Ureter (tissue), 1 donor: Measurements from ENCODE around the gene LRRC17. TPM values are rescaled to one million over a fixed set of nuclear protein-coding genes. Genes with fewer than 3 reads are reported as not detected.

Source experiments
- DNase-seq: peaks from one replicate; pipeline ENCODE4 v3.0.0-alpha.2; 2020; ENCODE audit warnings: low spot score
- total RNA-seq: library from RNA; stranded (reverse); gene quantifications from one replicate; pipeline ENCODE4 v1.2.4, GENCODE V29; 2023
- donor health status: DM: yes; HTN: yes; CAD: no.

The LRRC17 gene
- total RNA-seq, 1 donor from 2014 or later: 5.2 TPM

DNA sequence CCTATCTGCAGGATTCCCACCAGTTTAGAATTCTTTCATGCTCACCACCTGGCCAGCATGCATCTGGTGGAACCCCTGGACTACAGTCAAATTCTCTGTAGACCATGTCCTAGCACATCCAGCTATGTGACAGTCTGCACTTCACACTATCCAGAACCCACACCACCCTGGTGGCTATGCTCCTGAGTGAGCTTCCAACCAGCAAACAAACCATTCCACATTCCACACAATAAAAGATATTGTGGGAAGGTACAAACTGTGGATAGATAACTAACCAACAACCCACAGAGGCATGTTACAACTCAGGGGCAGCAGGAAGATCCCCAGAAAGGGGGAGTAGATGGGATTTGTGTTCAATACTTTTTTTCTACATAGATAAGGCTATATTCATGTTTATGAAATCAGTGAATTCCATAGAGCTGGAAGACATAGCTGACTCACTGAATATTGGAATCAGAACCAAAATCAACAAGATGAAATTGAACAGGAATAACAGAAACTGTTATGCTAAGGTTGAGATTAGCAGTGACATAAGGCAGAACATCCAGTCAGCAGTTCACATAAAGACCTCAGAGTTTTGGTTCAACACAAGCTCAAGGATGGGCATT, 72.5 kb downstream of the LRRC17 start:
- no peak for DNase-seq

DNA sequence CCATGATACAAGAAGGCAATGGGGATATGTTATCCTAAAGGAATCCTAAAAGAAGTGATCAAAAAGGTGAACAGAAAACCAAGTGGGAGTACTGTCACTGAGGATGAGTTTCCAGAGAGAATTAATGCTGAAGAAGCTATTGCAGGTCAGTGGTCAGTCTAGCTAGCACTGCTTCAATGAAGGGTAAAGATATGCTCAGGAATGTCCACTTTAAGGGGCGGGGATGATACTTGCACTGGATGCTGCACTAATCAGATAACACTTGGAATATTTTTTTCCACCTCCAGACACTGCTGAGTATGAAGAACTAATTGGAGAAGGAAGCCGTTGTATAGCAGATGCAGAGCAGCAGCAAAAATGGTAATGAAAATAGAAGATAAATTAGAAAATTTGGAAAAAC, 75.3 kb downstream of the LRRC17 start:
- DNase-seq: no peak

DNA sequence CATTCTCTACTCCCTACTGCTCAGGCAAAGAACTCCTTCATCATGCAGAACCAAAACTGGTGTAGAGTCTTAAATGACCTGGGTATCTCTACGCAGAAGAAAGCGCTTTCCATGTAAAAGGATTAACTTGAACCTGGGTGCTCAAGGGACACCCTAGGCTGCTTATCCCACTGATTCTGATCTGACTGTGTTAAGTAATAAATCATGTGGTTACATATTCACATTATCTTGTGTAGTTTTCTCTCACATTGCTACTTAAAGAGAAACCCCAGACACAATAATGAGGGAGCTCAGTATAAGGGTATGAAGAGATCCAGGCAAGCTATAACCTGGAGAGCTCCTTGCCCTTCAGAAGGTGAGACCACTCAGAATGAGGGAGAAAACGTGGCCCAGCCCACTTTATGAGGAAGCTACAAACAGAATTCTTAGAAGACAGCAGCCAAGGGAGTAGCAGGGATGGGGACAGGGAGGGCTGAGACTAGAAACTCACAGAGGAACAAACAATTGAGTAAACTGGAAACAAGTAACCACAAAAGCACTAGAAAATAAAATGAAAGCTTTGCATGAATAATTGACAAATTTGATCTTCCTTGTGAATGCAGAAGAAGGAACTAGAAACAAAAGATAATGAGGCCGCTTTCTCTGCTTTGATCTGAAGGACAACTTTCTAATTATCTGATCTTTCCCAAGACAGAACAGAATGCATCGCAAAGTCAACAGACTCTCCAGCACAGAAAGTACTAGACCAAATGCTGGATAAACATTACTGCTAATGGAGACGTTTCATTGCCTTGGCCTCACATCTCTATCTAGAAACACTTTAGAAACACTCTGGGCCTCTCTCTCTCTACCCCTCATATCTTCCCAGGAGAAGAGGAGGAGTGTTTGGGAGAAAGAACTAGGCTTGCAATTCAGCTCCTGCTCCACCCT, 76.1 kb downstream of the LRRC17 start:
- DNase-seq: no peak

DNA sequence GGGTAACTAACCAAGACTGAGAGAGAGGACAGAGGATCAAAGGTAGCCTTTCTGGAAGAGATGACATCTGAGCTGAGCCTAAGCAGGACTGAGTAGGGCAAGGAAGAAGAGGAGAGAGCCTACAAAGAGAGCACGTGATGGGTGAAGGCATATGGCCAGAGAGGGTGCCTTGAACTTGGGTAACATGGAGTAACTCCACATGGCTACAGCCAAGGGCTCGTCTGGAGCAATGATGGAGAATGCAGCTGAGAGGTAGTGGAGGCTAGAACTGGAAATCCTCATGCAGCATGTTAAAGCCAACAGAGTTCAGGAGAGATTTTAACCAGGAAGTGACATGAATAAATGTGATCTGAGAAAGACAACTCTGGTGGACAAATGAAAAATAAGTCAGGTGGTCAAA, 77.8 kb downstream of the LRRC17 start:
- no peak for DNase-seq

DNA sequence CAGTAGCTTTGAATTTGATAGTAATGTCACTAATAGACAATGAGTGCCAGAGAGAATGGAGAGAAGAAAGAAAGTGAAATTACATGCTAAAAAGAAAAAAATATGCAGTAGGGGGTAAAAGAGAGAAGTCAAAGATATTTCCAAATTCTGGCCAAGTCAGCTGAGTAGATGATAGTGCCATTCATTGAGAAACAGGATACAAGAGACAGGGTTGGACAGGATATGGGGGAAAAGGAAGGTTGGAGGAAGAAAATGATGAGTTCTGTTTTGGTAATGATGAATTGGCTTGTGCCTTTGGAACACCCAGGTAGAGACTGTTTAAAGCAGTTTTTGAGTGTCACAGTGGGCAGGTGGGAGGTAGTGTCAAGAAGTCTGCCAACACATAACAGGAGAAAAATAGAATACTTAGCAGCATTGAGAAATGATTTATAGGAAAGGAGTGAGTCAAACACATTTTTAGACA, 78.3 kb downstream of the LRRC17 start:
- DNase-seq: no peak

DNA sequence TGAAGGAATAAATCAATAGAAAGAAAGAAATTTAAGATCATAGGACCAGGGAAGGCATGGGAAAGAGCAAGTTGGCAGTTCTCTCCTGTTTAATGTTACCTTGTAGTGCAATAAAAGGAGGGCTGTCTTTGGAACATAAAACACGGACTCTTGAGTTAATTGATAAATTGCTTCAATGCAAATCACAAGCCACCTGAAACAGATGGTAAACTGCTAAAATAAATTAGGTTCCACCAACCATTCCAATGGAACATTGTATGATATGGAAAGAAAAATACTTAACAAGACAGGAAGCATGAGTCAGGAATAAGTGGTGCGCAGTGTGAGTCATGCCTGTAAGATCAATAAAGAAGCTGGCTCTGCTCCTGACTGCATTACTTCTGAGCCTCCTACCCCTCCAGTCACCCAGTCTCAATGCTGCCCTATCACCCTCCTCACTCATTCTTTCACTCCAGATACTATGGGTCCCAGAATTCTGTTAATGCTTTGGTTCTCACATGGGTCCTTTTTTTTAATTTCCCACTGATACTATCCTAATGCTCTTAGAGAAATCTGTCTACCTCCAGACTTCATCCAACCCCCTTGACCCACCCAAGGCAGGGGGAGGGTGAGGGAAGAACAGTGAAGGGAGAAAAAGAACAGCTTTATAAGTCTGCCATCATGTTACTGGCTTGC, 78.9 kb downstream of the LRRC17 start:
- DNase-seq: no peak

DNA sequence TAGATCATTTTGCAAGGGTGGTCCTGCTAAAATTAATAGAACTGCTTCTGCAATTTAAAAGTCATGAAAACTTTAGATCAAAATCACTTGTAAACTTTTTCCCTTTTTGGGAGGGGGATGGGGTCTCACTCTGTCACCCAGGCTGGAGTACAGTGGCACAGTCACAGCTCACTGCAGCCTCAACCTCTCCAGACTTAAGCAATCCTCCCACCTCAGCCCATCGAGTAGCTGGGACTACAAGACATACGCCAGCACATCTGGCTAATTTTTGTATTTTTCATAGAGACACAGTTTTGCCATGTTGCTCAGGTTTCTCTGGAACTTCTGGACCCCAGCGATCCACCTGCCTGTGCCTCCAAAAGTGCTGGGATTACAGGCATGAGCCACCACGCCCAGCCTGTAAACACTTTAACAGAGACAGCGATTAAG, 79.7 kb downstream of the LRRC17 start:
- no peak for DNase-seq

DNA sequence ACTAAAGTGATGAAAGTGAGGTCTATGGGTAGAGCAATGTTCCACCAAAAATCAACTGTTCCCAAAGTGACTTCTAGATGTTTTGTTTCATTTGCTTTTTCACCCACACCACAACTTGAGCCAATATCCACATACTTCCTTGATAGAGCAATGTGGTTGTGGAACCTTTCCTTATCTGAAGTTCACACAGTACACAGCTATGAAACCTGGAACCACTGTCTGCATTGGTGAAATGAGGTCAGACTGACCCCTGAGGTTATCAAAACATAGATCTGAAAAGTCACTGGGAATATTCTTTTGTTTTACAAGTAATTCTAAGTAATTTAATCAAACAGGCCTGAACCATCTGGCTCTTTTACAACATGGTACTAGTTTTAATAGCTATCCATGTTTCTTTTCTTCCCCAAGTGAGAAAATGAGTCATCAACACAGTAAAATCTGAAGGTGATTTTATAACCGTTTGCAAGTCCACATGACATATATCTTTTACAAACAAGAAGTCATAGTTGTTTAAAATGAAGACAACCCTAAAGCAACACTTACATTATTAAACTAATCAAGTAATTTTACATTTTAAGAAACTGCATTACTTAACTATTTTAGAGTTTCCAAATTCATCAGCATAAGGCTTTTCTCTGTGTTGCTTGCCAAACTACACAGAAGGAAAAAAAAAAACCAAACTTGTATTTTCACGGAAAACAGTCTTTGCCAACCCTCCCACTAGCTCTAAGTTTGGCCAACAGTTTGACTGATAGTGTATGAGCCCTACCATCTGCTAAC, 80.3 kb downstream of the LRRC17 start:
- no peak for DNase-seq

DNA sequence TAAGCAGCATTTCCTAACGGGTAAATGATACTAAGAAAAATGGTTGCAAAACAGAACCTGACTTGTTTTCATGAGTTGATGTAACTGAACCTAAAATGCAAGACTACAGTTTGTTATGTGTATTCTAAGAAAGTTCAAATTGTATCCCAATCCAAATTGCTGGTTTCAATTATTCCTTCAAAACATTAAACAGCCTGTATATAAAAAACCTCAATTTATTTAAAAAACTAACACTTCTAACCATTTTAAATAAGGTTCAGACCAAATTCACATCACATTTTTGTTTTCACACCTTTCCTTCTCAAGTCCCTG, 80.9 kb downstream of the LRRC17 start:
- DNase-seq: no peak

DNA sequence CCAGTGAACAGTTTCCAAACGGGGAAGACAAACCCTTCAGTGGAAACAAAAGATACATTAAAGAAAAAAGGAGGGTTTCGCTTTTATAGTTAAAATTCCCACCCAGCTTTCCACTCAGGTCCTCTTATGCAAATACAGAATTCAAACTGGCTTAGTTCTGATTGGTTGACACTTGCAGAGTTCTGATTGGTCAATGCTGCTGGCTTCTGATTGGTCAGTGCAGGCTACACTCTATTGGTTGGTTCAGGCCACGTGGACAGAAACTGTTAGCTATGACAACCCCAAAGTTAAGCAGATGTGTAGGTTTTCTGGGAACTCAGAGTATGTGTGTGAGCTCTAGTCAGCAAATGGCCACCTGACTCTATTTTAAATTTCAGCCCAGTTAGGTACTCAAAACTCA, 81.8 kb downstream of the LRRC17 start:
- no peak for DNase-seq

Other genes starting within 250 kb of the LRRC17 start
- gene POLR2J2, start 241.3 kb upstream of the LRRC17 start, total RNA-seq: 17.3 TPM
- 12.8 TPM for gene FAM185A, start 164.0 kb upstream of the LRRC17 start, total RNA-seq
- 4.0 TPM for gene FBXL13, start 161.8 kb downstream of the LRRC17 start, total RNA-seq
- gene ARMC10, start 162.1 kb downstream of the LRRC17 start, total RNA-seq: 58.0 TPM
- gene NAPEPLD, start 236.1 kb downstream of the LRRC17 start, total RNA-seq: 14.7 TPM